Brain pericyte (primary cell): Measurements from ENCODE around the gene VASP.

Source experiments
- DNase-seq: peaks from one replicate; pipeline ENCODE4 v3.0.0-alpha.2; 2012; ENCODE audit warnings: low read depth, low spot score

The VASP gene

DNA sequence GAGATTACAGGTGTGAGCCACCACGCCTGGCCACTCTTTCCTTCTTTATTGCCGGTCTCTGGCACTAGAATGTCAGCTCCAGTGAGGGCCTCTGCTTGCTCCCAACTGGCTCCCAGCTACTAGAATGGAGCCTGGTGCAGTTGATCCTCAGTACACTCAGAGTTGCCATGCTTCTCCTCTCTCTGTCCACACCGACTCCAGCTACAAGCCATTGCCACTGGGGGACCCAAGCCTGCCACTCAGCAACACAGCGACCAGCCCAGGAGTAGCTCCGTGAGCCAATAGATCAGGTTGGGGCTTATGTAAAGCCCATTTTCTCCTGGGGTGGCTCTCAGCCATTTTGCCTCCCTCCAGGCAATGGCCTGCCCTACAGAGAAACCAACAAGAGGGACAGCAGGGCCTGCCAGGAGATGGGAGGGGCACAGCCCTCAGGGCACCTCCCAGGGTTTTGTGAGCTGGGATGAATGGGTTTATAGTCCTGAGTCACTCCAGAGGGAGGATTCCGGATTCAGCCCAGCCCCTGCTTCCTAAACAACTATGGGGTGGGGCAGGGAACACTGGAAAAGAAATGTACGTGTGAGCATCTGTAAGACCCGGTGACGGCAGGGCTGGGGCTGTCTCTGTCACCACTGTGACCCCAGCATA lies 40.8 kb downstream of the VASP start:
- no peak for DNase-seq

DNA sequence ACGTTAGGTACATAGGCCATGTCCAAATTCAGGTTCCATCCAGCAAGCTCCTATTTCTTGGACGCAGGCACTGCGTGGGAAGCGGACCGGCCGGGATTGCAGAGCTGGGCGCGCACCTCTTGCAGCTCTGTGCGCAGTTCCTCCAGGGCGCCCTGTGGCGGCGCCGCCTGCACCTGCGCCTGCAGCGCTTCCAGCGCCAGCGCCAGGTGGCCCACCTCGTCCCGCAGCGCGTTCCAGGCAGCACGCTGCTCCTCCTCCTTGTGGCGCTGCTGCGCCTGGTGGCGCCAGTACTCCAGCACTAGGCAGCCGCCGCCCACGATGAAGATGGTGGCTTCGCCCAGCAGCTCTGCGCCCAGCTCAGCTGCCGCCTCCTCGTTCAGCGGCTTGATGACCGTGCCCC lies 46.2 kb downstream of the VASP start:
- no peak for DNase-seq

DNA sequence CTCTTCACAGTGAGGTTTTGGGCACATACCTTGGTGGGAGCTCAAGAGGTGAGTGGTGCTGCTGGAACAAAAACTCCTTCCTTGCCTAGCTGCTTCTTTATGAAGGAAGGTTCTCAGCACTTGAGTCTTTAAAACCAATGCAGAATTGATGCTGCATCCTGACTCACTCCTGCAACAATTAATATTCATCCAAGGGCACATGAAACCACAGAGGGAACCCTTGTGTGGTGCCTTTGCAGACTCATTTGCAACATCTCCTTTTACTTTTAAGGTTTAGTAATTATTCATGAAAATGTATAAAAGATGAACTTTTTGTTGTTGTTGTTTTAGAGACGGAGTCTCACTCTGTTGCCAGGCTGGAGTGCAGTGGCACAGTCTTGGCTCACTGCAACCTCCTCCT lies 47.2 kb downstream of the VASP start:
- no peak for DNase-seq

DNA sequence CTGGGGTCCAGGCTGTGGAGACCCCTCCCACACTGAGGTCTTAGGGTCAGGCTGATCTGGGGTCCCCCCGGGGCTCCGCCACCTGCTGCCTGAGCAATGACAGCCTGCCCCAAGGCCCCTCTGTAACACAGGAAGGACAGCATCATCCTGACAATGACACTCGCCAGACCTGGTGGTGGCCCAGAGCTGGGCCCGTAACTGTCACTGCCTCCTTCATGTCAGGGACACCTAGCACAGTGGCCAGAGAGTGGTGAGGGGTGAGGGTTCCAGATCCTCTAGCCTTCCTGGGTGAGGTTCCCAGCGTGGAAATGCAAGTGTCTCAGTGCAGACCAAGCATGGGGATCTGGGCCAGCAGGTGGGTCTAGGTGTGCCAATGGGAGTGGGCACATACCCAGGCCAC lies 49.6 kb downstream of the VASP start:
- DNase-seq: no peak

DNA sequence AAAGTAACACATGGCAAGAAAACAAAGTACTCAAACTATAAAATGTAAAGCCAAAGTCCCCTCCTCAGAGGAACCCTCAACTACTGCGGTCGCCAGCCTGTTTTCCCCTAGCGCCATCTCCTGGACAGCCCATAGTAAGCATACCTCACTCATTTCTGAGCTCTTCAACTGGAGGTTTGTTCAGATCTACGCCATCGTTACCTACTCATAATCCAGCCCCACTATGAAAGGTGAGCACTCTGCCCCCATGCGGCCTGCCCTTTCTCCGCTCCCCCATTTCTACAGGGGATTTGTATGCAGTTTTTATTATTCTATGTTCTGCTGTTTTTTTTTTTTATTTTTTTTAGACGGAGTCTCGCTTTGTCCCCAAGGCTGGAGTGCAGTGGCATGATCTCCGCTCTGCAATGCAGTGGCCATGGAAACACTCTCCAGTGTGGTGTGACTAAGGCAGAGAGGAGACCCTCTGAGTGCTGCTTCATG lies 51.2 kb downstream of the VASP start:
- no peak for DNase-seq

DNA sequence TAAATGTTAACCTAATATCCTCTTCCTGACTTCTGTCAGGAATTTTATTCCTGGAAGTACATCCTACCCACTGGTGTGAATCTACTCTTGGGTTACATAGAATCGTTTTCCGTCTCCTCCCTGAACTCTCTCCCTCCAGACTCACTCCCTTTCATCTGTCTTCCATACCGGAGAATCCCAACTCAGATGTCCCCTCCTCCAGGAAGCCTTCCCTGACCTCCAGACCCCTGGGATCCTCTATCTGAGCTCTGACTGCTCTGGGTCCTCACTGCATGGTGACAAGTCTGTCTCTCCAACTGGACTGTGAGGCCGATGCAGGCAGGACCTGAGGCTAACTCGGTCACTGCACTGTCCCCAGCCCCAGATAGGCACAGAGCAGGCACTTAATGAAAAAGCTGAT lies 52.8 kb downstream of the VASP start:
- DNase-seq: no peak

DNA sequence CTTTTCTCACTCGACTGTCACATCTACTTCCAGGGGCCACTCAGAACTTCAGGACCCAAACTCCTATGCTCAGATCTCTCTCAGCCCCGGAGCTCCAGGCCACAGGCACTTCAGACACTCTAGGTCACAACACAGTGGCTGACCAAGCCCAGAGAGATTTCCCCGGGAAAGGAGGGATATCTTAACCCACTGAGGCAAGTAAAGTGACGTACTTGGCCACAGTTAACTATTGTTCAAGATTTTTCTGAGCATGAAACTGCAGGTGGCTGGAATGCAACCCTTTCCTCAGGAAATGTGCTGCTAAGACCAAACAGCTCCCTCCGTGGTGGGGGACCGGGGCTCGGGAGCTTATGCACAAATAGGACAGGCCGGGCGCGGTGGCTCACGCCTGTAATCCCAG lies 53.4 kb downstream of the VASP start:
- no peak for DNase-seq

DNA sequence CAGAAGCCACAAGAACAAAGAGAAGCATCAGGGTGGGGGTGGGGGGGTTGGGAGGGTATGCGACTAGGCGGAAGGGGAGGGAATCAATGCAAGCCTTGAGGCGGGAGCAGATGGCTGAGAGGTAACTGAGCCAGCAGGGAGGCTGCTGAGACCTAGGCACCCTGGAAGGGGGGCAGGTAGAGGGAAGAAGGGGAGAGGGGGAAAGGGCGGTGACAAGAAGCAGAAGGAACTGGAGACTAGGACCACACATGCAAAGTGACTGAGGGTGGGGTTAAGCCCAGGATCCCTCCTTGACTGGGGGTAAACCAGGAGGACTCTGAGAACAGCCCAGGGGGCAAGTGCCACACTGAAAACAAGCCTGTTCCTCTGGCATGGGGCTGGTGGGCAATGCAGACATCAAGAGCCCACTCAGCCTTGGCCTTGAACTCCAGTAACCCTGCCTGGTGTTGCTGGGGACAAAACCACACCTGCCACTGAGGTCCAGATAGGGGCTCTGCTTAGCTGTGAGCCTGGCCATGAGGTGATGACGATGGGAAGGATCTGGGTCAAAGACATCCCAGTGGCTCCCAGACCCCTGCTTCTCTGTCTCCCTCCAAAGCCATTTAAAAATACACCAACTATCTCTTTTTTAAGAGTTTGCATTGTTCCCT lies 57.0 kb downstream of the VASP start:
- no peak for DNase-seq

DNA sequence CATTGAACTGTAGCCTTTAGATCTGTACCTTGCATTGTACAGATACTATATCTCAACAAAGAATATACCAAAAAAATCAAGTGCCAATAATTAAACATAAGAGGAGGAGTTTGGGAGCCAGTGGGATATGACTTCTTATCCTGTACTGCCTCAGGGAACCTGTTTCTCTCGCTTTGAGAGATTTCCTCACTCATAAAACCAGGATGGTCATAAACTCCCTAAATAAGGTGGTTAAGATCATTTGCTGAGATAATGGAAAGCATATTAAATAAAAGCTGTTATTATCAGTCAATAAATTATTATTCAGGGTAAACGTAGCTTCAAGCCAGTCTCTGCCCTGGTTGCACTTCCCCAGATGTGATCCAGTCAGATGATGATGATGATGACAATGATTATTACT lies 60.3 kb downstream of the VASP start:
- no peak for DNase-seq

DNA sequence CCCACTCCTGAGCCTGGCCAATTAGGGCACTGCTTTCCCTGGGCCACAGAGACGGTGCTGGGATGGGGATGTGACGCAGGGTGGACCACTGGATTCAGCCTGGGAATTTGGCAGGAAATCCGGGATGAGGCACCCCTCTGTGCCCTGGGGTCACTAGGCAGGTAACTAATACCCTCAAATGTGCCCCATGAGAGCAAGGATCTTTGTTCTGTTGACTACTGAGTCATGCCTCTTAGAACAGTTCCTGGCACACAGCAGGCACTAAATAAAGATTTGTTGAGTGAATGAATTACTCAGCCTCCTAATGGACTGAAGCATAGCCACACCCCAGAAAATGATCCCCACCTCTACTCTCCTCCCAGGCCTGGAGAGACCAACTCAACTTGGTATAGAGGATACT lies 61.5 kb downstream of the VASP start:
- no peak for DNase-seq

DNA sequence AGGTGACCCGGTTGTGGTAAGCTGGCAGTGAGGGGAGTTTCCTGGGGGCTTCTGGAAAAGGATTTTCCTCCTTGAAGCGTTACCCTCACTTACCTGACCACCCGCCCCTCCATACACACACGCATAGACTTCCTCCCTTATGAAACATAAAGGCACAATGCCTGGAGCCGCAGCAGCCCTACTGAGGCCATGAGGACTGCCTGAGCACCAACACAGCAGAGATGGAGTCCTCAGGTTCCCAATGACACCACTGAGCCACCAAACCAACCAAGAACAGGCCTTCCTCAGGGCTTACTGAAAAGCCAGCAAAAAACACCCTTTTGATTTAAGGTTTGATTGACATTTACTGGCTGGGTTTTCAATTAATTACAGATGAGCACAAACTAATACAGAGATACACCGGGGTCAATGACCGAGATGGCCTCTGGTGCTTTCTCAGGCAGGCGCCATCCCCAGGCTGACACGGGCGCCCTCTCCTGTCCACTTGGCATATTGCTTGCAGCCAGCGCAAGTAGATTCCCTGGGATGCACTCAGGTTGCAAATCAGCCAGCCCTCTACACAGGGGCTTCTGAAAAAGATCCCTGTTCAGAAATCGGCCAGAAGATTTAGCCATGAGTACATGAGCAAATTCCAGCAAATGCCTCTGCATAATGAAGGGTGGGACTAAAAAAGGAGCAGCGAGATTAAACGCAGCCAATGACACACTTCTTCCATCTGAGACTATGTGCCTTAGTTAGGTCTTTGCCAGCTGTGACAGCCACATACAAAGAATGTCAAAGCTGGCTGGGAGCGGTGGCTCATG lies 62.5 kb downstream of the VASP start:
- DNase-seq: no peak

DNA sequence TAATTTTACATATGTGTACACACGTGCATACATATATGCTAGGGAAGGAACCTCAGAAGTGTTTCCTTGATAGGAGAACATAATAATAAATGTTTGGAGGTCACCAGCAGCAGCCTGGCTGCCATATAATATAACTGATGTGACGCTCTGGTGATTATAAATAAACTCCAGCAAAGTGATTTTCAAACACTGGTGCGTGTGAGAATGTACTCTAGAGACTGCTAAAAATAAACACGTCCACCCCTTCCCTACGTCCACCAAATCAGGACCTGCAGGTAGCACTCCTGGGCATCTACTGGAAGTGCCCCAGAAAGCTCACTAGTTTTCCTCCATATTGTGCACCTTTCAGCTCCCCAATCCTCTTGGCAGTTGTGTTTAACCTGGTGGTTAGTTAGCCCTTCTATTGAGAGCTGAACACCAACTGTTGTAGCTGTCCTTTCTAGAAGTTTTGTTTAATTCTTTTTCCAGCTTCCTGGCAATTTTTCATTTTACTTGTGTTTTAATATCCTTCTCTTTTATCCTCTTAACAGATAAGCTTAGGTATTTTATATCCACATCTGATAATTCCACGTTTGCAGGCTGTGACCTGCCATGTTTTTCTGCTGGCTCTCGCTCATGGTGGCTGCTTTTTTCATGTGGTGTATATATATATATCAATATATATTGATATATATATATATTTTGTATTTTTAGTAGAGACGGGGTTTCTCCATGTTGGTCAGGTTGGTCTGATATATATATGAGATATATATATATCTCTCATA lies 64.4 kb downstream of the VASP start:
- no peak for DNase-seq

DNA sequence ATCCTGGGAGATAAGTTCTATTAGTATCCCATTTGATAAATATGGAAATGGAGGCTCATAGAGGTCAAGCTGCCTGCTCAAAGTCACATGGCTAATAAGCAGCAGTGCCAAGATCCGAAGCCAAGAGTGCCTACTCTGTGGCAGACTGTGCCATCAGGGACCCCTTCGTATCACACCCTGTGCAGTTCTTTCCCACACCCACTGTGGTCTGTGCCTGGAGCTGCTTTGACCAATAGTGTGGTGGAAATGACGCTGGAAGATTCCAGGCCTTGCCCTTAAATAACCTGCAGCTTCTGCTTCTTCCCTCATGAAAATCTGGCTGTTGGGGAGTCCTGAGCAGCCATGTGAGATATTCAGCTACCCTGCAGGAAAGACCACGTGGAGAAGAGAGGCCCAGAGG lies 67.2 kb downstream of the VASP start:
- DNase-seq: no peak

DNA sequence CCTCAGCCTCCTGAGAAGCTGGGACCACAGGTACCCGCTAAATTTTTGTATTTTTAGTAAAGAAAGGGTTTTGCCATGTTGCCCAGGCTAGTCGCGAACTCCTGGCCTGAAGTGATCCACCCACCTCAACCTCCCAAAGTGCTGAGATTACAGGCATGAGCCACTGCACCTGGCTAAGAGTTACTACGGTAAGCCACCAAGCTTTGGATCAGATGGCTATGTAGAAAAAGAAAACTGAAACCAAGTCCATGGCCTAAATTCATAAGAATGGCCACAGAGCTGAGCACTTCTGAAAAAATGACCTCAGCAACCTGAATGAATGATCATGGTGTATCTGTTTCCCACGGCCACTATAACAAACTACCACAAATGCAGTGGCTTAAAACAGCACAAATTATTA lies 67.9 kb downstream of the VASP start:
- DNase-seq: no peak
